ENCODE results near the gene CDR2.

DNA sequence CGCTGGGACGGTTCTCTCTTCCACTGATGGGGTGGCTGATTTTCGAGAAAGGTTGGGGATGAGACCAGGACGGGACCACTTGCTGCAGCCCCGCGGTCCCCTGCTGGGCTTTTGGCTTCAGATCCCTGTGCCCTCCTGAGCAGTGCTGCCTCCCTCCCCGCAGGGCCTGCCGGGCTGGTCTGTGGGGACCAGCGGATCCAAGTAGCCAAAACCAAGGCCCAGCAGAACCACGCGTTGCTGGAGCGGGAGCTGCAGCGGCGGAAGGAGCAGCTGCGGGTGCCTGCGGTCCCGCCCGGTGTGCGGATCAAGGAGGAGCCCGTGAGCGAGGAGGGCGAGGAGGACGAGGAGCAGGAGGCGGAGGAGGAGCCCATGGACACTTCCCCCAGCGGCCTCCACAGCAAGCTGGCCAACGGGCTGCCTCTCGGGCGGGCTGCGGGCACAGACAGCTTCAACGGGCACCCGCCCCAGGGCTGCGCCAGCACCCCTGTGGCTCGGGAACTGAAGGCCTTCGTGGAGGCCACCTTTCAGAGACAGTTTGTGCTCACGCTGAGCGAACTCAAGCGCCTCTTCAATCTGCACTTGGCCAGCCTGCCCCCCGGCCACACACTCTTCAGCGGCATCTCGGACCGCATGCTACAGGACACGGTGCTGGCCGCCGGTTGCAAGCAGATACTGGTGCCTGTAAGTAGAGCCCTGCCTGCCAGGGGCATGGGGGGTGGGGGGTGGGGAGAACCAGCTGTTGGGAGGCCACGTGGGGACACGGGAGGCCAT lies 48.6 kb downstream of the CDR2 start:
- TF ChIP-seq, protein P1, sequence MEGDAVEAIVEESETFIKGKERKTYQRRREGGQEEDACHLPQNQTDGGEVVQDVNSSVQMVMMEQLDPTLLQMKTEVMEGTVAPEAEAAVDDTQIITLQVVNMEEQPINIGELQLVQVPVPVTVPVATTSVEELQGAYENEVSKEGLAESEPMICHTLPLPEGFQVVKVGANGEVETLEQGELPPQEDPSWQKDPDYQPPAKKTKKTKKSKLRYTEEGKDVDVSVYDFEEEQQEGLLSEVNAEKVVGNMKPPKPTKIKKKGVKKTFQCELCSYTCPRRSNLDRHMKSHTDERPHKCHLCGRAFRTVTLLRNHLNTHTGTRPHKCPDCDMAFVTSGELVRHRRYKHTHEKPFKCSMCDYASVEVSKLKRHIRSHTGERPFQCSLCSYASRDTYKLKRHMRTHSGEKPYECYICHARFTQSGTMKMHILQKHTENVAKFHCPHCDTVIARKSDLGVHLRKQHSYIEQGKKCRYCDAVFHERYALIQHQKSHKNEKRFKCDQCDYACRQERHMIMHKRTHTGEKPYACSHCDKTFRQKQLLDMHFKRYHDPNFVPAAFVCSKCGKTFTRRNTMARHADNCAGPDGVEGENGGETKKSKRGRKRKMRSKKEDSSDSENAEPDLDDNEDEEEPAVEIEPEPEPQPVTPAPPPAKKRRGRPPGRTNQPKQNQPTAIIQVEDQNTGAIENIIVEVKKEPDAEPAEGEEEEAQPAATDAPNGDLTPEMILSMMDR (conservative IDR thresholded peaks at IDR 0.05): no peak
- TF ChIP-seq EZH2 (IDR thresholded peaks at IDR 0.05; ENCODE audit: low read depth): no peak
